Ecto neural progenitor cell (in vitro differentiated cells): ENCODE data around the gene DENND1A.
"Not testable (repeated sequence)": the region's sequence is repeated elsewhere in the genome, so short reads cannot be mapped to it uniquely, and the experiment has no call there.

Experiments
- DNase-seq: peaks from one replicate; pipeline ENCODE4 v3.0.0-alpha.2; 2018; ENCODE audit warnings: low spot score

The DENND1A gene

DNA sequence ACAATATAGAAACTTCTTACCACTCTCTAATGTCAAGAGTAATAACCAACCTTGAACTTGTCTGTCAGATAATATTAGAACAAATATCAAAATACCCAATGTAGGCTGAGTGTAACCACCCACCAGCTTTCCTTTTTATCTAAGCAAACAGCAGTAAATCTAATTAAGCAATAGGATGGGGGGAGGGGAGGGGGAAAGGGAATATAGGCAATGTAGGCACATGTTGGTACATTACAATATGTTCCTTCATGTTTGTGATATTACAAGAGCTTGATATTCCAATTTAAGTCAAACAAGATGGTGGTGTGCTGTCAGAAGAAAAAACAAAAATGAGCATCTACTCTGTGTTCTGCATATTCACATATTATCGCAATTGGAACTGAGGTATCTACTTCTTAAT, 158.2 kb downstream of the DENND1A start:
- no peak for DNase-seq

DNA sequence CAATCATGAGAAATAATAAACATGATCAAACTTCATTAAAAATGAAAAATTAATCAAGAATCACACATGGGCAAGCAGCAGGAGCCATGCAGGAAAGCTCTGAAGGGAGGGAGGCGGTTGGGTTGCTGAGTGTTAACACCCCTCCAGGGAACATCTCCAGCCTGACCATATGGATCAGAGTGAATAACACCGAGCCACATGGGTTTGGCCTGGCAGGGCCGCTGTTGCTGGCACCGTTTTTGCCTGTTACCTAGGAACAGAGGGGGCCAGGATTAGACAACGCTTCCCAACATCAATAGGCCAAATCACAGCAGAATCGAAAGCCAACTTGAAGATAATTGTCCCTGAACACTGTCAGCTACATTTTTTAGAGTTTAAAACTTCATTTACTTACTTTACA, 160.2 kb downstream of the DENND1A start:
- DNase-seq: no peak

DNA sequence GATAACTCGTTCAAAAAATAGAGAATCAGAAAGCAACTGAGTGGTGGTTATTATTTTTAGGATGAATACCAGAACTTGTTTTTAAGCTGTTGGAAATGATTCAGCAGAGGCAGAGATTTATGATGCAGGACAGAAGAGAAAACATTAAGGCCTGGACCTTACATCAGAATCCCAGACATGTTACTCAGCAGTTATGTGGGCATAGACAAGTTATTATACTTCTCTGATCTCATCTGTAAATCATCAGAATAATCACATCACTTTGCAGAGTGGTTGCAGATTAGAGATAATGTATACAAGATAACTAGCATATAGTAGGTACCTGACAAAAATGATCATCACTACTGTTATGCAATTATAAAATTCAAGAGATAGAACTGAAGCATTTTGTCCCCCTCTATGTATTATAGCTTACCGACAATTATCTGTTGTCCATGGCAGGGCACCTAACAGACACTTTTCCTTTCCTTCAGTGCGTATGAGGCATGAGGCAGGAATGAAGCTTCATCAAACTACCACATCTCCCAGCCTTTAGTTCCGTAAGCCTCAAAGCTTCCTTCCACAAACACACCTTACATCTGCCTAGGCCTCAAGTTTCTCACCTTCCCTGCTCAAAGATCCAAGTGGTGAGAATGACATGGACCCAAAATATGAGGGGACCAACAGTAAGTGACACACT, 165.9 kb downstream of the DENND1A start:
- no peak for DNase-seq

DNA sequence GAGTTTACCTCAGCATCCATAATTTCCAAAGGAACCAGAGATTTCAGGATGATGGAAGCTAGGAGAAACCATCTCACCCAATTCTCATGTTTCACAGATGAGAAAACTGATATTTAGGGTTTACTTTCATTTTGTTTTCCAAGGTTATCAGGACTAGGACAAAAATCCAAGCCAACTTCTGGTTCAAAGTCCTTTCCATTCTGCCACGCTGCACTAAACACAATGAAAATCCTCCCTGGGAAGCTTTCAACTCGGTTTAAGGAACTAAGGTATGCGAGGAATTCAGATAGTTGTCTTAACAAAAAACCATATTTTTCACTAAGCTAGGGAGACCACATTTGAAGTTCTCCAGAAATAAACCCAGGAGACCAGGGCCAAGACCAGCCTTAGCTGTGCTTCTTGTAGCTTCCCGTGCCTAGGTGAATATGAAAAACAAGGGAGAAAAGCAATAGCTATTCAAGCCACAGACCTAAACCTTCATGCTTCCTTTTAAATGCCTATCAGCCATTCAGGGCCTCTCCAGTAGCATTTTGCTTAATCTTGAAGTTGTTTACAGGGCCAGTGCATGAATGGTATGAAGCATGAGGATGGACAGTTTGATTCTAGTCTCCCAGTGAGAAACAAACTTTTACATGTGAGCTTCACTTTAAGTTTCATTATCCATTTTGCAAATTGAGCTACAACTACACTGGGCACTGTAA, 167.9 kb downstream of the DENND1A start:
- no peak for DNase-seq

DNA sequence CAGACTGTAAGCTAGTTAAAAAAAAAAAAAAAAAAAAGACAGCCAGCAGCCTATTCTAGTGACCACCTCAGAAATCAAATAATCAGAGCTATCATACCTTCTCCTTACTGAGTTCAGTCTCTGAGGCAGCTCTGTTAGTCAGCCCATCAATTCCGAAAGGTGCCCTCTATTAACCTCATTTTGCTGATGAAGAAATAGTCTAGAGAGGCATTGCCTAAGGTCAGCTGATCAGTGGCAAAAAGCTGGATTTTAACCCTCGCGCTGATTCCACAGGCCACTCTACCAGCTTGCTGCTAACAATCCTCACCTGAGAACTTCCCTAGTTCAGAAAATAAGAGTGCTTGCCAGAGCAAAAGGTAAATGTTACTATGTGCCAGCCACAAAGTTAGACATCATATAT, 172.0 kb downstream of the DENND1A start:
- DNase-seq: no peak

DNA sequence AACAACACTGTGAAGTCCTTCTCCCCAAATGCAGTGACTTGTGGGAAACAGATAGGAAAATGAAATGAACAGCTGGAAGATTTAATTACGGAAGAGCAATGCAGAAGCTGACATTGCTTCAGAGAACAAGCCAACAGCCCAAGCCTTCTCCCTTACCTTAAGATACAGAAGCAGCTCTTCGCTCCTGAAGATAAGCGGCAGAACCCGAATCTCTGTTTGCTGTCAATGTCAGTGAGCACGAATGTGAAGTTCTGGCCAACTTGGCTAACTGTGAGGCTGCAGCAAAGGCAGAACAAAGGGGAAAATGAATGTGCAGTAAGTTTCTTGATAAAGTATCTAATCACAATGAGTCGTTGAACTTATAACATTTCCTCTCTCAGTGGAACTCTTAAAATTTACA, 172.4 kb downstream of the DENND1A start:
- no peak for DNase-seq

DNA sequence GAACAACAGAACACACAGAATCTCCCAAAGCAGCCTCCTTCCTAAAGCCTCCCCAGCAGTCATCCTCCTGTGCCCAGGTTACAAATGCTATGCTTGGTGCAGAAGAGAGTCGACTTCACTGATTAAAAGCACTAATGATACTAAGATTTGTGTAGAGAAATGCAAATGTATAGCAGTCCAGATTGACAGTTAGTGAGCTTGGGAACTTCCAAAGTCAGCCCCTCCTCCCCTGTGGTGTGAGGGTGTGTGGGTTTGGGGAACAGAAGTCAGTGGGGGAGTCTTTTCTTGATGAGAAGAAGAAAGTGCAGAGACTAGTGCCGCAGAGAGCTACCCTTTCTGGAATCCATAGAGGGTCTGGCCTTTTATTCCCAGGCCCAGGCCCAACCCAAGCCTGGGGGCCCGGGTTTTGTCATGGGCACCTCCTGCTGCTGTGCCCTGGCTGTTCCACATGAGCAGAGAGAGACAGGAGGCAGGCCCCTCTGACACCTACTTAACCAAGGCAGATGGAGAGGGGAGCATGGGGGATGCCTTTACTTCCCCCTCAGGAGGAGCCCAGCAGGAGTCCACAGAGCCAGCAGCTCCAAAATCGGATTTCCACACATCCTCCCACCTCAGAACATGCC, 173.3 kb downstream of the DENND1A start:
- no peak for DNase-seq

DNA sequence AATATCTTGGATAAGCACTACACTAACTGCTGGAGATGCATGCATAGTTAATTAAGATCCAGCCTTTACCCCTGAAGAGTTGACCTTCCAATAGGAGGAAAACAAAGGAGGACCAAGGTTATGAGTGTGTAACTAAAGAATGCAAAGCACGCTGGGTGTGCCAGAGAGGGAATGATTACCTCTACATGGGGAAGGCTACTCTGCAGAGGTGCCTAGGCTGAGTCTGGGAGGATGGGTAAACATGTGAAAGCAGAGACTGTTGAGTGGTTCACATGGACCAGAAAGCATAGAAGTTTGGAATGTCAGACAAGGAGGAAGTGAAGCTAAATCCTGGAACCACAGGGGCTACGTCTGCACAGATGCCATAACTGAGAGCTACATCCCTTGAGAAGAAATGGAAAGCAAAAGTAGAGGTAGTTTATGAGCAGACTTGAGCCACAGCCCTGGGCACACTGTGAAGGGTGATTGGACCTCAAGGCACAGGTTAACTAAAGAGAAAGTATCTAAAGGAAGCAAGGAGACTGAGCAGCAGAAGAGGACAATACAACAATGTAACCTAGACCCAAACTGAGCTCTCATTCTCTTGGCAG, 176.2 kb downstream of the DENND1A start:
- DNase-seq: no peak

DNA sequence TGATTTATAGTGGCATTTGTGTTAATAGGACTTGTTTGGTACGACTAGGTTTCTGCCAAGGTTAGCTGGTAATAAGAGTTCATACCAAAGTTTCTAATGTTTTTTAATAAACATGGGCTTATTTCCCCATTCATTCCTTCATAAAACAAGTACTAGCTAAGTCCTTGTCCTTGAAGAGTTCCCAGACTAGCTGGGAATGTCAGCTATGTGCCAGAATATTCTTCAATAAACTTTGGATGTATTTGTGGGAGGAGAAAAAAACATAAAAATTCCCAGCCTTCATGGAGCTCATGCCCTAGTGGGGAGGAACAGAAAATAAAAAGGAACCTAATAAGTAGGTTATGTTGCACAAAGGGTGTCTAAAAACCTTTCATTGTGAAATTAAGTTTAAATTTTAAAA, 176.9 kb downstream of the DENND1A start:
- no peak for DNase-seq

DNA sequence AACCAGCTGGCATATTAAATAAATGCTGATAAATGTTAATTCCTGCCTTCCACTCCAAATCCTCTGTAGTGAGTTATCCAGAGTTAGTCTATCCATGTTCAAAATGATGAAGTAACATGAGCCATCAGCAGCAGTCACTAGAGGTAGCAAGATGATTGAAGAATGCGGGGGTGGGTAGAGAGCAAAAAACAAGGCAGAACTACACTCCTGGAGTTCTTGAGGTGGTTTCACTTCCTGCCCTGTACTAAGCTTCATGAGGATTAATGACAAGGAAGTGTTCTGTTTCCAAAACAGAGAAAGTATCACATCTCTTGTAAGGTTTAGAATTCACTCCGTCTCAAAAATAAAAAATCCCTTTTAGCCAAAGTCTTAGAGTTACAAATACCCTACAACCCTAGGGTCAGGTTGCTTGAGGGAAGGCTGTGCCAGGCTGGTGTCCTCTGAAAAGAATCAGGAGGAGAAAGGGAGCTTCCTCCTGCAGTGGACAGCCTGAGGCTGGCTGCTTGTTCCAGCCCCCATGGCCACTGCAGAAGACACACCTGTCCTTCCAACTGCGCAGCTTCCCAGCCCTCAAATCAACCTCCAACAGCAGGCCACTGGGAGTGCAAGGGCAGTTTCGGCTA, 180.2 kb downstream of the DENND1A start:
- no peak for DNase-seq

DNA sequence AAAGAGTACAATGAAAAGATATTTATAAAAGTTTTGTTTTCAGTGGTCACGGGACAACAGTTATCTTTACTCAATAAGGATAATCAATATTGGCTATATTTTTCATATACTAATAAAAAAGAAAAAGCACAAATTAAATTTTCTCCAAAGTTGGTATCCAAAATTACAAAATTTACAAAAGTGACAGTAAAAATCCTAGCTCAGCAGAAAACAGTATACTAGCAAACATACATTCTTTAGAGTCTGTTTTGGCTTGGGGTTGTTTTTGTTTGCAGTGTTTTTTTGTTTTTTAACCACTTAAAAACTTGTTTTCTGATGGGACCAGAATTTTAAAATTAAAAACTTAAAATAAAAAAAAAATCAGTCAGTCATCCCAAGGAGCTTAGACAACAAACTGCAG, 183.2 kb downstream of the DENND1A start:
- no peak for DNase-seq

DNA sequence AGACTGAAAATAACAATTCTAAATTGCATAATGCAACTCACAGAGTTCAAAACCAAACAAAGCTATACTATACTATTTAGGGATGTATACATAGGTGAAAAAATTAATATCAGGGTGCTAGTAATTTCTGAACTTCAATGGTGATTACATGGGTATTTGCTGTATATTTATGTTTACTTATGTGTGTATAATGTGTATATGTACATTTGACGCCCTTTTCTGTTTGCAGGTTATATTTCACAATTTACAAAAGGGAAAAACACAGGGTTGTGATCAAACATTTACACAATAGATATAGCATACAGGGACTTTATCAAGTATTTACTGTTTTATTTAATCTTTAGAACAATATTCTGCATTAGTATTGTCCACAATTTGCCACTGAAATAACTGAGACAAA, 184.0 kb downstream of the DENND1A start:
- no peak for DNase-seq

DNA sequence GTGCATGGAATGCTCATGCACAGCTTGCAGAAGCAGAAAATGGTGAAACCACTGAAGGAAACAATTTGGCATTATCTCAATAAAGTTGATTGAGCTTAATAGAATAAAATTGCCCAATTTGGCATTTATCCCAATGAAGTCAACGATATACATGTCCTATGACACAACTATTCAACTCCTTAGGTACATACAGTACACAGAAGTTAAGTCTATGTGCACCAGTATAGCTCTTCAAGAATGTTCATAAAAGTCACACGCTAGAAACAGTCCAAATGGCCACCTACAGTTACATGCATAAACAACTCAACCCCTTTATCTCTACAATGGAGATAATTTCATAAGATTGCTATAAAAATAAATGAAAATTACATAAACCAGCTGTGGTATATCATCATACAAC, 184.5 kb downstream of the DENND1A start:
- DNase-seq: no peak

DNA sequence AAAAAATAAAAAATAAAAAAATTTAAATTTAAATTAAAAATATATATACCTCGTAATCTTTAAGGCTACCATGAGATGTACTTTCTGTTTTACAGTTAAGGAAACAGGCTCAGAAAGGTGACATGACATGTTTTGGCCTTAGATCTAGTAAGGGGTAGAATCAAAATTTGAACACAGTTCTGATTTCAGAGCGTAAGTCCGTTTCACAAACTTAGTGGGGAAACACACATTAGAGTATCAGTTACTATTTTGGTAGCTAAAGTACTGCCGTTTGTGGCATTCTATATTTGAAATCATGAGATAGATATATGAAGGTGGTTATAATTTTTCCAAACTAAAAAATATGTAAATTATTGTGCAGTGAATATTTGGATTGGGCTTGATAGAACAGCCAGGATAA, 186.2 kb downstream of the DENND1A start:
- DNase-seq: no peak

DNA sequence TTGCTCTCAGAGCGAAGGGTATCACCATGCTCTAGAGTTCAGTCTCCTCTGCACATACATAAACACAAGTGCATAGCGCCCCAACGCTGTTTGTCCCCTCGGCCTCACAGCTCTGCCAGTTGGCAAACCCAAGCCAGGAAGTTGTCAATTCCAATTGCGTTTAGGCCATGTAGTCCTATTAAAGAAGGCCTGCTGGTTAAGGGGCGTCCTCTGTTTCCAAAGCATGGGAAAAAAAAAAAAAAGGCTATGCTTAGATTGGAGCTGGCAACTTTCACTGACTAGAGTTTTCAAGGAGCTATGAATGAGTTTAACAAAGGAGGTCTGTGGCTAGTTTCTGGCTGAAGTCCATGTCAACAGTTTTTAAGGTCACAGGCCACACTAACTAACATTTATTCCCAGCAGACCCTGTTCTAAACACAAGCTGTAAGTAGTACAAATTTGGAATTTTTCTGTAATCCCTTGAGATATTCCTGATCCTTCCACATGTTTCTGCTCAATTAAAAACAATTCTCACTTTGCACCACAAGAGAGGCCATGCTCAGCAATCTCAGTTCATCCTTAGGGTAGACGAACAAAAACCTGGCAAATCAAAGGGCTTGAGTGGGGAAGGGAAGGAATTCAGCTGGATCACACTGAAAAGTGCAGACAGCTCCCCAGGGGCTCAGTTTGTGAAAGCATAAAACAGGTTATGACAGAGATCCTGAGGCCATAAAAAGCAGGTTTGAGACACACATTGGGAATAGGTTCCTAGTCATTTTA, 187.7 kb downstream of the DENND1A start:
- DNase-seq: no peak

DNA sequence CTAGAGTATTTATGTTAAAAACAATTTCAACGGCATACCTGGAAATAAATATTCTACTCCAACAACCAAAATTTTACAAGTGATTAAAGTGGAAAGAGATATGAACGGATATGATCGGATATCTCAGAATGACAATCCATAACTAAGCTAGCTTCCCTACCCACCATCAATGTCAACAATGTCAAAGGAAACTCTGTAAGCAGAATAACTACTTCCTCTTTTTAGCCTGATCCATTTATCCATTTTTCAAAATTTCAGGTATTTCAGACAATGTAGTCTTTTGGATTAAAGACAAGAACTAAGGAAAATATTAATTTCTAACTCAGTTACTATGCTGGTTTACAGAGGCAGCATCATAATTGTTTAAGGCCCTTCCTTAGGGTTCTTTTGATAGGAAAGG, 188.7 kb downstream of the DENND1A start:
- DNase-seq: no peak

DNA sequence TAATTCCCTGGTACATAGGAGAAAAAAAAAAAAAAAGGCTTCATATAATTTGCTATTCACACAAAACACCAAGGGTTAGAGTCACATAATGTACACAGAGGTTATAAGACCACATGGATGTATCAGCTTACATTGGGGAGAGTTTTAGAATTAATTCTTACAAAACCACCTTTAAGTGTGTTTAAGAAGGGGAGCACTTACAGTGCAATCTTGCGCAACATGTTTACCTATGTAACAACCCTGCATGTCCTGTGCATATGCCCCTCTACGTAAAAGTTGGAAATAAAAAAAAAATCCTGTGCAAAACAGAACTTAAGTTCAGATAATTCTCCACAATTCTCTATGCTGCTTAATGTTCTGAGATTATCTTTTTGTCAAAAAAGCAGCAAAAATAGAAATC, 190.0 kb downstream of the DENND1A start:
- DNase-seq: no peak

DNA sequence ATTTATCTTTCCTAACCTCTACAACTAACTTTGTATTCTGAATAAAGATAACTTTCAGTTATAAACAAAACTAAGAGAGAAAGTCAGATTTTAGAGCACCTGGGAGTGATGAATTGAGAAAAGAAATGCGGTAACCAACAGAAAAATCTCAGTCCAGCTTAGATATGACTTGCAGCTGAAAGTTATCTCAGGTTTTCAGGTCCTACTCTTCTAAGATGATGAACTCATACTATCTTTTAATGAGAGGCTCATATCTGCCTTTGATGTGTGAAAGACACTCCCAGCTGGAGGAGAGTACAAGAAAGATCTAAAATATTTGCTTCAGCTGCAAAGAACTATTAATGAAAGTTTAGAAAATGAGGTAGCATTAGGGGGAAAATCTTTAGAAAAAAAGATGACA, 190.5 kb downstream of the DENND1A start:
- no peak for DNase-seq

DNA sequence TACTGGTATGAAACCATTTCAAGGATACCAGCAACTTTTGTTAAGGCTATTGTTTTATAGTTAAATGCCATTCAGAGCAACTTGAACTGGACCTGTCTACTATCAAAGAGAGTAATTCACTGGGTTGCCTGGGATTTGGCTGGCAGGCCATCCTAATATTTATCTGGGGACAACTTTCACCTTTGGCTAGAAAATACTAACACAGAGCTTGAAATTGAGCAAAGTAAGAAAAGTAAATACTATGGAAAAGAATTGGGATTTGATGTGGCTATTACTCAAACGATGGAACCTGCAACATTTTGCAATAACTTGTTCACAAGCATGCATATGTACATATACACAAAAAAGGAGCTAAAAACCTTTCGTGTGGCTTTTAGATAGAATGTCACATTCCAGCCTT, 191.3 kb downstream of the DENND1A start:
- no peak for DNase-seq

DNA sequence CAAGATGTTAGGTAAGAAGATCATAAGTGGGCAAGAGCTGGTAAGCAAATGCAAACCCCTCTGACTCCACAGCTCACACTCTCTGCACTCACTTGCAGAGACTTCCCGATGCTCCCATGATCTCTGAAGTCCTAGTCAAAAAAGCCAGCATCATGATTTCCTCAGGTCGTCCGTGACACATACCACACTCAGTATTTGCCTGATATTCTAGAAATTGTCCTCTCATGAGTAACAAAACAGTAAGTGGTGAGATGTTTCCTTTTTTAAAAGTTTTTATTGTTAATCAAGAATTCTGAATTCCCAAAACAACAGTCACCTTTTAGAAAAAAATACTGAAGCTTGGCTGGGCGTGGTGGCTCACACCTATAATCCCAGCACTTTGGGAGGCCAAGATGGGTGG, 194.6 kb downstream of the DENND1A start:
- no peak for DNase-seq

DNA sequence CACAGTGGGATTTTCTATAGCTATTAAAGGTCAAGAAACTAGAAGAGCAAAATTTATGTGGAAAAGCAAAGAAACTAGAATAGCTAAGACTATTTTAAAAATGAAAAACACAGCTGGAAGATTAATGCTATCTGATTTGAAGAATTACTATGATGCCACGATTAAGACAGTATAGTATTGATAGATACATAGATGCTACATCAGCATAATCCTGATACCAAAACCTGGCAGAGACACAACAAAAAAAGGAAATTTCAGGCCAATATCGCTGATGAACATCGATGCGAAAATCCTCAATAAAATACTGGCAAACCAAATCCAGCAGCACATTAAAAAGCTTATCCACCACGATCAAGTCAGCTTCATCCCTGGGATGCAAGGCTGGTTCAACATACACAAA, 201.4 kb downstream of the DENND1A start:
- not testable (repeated sequence) for DNase-seq

DNA sequence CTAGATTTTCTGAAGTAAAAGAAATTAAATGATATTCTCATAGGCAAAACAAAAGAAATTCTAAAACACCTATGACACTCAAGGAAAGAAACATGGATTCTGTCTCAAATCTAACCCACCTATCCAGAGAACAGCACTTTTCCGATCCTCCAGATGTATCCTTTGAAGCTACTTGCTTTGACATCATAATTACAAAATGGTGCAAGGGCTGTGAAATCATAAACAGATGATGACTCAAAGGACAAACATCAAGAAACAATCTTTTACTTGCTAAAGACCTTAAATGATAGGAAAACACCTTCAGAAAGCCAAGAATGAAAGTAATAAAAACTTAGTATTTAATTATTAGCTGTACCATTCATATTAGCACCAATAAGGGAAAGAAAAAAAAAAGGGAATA, 202.6 kb downstream of the DENND1A start:
- DNase-seq: no peak
